ENCODE measurements around the gene SYT12.
"Not testable (repeated sequence)": the region's sequence is repeated elsewhere in the genome, so short reads cannot be mapped to it uniquely, and the experiment has no call there.

SYT12 gene

GRCh38 chr11:66999555-66999954 is 23.4 kb upstream of the SYT12 start:
- no peak for DNase-seq

DNA sequence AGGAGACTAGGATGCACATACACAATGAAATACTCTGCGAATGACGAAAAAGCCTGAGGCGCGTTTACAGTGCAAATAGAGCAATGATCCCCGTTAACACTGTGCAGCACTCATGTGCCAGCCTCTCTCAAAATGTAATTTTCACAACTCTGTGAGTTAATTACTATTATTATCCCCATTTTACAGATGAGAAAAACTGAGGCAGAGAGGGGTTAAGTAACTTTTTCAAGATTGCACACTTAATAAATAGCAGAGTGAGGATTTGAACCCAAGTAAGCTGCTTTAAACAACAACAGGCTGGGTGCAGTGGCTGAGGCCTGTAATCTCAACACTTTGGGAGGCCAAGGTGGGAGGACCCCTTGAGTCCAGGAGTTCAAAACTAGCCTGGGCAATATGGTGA is 21.6 kb upstream of the SYT12 start:
- DNase-seq, result peak in 1 of 3 experiments; percentile 22

DNA sequence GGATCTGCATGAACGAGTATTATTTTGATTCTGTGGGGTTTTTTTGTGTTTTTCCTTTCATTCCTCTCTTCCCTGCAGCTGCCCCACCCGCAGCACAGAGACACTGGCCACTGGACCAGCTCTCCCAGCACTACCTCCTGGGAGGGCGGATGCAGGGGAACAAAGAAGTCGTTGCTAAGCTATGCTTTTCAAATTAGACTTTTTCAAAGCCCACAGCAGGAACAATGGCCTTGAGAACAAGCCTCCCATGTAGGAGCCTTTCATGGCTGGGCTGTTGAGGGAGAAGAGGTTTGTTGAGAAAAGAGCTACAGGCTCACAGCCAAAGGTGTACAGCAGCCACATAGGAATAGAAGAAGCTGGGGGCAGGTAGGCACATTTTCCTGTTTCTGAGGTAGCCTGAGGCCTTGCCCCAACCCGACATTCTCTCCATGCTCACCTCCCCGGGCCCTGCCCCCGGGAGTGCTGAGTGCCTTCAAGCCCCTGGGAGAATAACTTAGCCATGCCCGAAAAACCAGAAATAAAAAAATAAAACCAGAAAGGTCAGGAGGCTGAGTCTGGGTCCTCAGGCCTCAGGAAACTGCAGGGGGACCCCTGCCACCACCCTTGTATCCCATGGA is 20.5 kb upstream of the SYT12 start:
- peak in 2 of 3 experiments; percentile 25 to 61 for DNase-seq

DNA sequence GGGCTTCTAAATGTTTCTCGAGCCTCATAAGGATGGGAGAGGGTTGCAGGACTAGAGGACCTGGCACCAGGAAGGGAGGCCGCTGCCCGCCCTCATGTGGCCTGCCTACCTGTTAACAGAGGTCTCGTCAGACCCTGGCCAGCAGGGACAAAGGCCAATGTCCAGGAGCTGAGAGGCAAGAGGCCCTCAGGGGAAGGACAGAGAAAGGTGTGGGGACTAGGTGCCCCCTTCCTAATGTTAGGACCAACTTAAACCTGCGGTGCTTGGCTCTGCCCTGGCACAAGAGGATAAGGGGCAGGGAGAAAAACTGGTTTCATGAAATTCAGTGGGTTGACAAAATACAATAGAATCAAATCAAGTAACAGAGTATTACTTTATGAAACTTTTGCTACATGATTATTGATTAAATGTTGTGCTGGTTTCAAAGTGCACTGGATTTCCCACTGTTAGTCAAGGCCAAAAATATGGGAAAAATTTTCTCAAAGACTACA is 20.0 kb upstream of the SYT12 start:
- DNase-seq, result no peak

DNA sequence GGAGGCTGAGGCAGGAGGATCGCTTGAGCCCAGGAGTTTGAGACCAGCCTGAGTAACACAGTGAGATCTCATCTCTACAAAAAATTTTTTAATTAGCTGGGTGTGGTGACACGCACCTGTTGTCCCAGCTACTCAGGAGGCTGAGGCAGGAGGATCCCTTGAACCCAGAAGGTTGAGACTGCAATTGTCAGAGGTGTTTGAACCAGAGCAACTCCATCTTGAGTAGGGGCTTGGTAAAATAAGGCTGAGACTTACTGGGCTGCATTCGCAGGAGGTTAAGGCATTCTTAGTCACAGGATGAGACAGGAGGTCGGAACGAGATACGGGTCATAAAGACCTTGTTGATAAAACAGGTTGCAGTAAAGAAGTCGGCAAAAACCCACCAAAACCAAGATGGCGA is 17.7 kb upstream of the SYT12 start:
- DNase-seq, result not testable (repeated sequence)

- DNase-seq, result peak in 1 of 3 experiments; percentile 11
Observed at GRCh38 chr11:67006029-67006884, 16.7 kb upstream of the SYT12 start.

- no peak for DNase-seq
Observed at GRCh38 chr11:67007126-67007525, 15.8 kb upstream of the SYT12 start.

- no peak for DNase-seq
Observed at GRCh38 chr11:67010296-67010905, 12.5 kb upstream of the SYT12 start.

DNA sequence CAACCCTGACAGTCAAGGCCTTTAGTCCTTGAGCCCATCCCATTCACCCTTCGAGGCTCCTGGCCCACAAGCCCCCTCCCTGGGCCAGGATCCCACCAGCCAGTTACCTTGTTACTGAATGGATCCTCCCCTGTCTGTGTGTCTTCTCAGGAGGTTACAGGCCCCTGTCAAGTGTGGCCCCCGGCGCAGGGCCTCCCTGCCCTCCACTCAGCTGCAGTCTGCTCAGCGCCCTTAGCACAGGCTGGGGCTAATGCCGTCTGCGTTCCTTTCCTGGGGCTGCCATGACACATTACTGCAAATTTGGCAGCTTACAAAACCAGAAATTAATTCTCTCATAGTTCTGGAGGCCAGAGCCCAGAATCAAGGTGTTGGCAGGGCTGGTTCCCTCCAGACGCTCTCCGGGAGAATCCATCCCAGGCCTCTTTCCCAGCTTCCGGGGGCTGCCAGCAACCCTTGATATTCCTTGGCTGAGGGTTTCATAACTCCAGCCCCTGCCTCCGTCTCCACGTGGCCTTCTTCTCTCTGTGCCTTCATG is 9.4 kb upstream of the SYT12 start:
- DNase-seq, result no peak

GRCh38 chr11:67014343-67014742 is 8.6 kb upstream of the SYT12 start:
- DNase-seq, result no peak

DNA sequence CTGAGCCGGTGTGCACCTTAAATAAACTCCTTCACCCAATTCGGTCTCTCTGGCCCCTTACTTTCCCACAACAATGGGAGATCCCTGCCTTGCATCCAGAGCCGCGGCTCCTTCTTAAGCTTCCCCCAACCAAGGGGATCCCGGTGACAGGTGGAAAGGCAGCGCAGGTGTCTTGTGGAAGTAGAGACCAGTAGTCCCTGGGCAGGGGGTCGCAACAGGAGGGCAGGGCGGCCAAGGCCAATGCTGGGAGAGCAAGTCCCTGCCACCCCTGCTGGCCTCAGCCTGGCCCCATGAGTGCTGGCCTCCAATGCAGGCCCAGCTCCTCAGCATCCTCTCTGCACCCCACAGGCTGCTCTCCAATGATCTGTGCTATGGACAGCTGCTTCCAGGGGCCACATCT is 7.9 kb upstream of the SYT12 start:
- no peak for DNase-seq

GRCh38 chr11:67016550-67016949 is 6.4 kb upstream of the SYT12 start:
- DNase-seq, result no peak

GRCh38 chr11:67020949-67021348 is 2.0 kb upstream of the SYT12 start:
- no peak for DNase-seq

DNA sequence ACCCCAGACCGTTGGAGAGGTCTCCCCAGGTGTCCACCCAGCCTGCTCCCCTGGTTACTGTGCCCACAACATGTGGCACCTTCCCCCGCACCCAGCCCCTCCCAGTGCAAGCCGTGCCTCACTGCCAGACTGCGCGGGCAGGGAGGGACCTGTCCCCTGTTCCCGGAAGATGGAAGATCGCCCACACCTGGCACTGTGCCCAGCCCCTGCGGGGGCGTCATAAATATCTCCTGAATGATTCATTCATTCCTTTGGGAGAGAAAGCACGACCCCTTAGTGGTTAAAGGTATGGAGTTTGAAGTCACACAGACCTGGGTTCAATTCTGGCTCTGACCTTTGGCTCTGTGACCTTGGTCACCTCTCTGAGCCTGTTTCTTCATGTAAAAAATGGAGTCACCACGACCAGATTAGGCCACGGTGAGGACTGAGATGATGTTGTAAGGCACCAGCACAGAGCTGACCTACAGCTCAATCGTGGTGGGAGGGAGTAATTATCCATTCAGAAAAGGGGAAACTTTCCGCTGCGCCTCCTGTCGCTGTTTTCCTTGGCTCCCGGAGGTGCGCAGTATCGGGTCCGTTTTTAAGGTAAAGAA is 497 bp upstream of the SYT12 start:
- DNase-seq, result peak in 2 of 3 experiments; percentile 55 to 74

- no peak for DNase-seq
Observed at GRCh38 chr11:67023957-67024353, 1.0 kb downstream of the SYT12 start.

GRCh38 chr11:67024410-67024809 is 1.5 kb downstream of the SYT12 start:
- no peak for DNase-seq

DNA sequence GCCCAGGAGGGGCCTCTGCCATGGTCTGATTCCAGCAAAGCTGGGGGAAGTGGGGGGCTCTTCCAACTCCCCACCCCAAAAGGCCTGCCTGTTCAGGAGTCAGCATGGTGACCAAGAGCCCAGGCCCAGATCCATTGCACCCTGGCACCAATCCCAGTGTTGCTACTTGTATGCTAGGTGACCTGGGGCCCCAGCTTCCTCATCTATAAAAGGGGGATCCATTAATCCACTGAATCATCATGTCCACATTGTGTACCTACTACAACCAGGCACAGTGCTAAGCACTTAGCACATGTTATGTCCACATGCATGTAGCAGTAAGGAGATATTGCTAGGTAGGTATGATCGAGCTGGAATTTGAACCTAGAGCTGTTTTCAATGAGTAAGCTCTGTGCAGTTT is 2.0 kb downstream of the SYT12 start:
- no peak for DNase-seq

DNA sequence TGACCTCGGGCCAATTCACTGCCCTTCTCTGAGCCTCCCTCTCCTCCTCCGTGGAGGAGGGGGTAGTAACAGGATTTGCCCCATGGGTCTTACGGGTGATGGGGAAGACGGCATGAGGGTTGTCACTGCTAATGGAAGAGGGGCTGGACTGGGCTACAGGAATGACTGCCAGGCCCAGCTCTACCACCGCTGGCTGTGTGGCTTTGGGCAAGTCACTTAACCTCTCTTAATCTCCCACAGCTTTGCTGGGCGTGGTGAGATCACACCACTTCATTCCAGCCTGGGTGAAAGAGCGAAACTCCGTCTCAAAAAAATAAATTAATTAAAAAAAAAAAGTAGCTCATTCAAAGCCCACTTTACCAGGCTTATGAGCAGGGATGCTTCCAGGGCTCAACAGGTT is 2.8 kb downstream of the SYT12 start:
- no peak for DNase-seq

GRCh38 chr11:67026941-67027340 is 4.0 kb downstream of the SYT12 start:
- no peak for DNase-seq

DNA sequence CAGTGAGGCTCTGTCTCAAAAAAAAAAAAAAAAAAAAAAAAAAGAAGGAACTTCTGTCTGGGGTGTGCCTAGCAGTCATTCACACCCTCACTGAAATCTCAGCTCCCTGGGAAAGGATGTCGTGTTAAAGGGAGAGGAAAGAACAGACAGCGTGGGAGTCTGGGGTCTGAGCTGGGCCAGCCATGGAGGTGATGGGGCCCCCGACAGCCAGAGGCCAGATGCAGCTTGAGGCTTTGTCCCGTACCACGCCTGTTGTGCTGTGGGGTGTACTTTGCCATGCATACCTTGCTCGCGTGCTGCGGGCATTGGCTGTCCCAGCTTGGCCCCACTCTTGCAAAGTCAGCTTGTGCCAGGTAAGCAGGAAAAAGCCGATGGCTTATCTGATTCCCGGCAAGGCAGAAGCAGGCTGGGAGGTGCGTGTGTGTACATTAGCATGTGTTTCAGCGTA is 4.6 kb downstream of the SYT12 start:
- DNase-seq, result no peak

DNA sequence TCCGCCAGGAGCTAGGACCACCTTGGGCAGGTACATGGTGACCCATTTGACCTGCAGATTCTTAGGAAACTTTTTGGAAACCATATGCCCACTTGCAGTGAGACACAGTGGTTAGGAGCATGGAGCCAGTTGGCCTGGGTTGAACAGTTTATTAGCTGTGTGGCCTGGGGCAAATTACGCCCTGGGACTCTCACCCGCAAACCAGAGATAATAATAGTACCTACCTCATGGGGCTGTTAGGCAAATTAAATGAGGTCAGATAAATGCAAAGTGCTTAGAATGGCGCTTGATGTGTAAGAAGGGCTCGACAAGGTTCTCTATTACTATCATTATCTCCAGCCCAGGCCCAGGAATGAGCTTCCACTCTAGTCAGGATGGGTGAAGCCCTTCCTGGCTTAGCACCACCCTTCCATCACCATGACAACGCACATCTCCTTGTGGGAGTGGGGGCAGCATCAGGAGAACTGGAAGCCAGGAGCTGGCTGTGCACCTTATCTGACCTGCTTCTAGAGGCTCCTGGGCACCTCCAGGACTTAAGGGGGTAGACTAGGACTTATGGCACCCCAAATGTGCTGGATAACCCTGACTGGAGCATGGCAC is 5.1 kb downstream of the SYT12 start:
- peak in 1 of 3 experiments; percentile 34 for DNase-seq

- no peak for DNase-seq
Observed at GRCh38 chr11:67029146-67029545, 6.2 kb downstream of the SYT12 start.

DNA sequence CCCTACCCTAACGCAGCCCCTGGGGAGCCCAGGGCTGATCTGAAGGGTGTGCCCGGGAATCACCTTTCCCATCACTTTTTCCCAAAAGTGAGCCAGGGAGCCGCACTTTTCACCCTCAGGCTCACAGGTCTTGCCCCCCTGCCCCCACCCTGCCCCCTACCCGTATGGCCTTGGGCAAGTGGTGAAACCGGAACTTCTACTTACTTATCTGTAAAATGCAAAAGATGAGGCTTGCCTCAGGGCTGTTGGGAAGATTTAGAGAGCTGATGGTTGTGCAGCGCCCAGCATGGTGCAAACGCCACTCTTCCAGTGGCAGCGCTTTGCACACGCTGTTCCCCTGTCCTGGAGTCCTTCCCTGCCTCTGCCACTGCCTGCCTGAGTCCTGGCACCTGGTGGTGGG is 8.0 kb downstream of the SYT12 start:
- DNase-seq, result peak in 1 of 3 experiments; percentile 11
